Aorta (tissue), 5 donors: Measurements from ENCODE around the gene AGPAT4. TPM values are rescaled to one million over a fixed set of nuclear protein-coding genes. Genes with fewer than 3 reads are reported as not detected.

Source experiments
- ATAC-seq: fragments of 200-7000 bp; cut with Tn5 transposase; one replicate; pipeline ENCODE4 v1.9.1; 2022; ENCODE audit warnings: moderate library complexity; ENCODE audit not compliant: low FRiP score
- DNase-seq, 2 donors: peaks; one replicate each; pipeline ENCODE4 v3.0.0-alpha.2; 2020
- H3K27ac ChIP-seq, 2 donors: one replicate each; pipeline ENCODE4 v1.5.1; 2013; ENCODE audit warnings: low read length in 2 of 2, mild to moderate bottlenecking in 2 of 2, moderate library complexity in 2 of 2, control low read depth in 1 of 2, inconsistent platforms in 1 of 2, low read depth in 1 of 2
- H3K27me3 ChIP-seq, 2 donors: one replicate each; pipeline ENCODE4 v1.6.1; 2013; ENCODE audit warnings: control low read depth in 1 of 2, low read length in 1 of 2, mild to moderate bottlenecking in 1 of 2, moderate library complexity in 1 of 2; ENCODE audit not compliant: insufficient read depth in 2 of 2, control insufficient read depth in 1 of 2
- H3K36me3 ChIP-seq, 2 donors: one replicate each; pipeline ENCODE4 v1.6.1; 2013; ENCODE audit warnings: control low read depth in 1 of 2, low read length in 1 of 2, mild to moderate bottlenecking in 1 of 2; ENCODE audit not compliant: insufficient read depth in 2 of 2, control insufficient read depth in 1 of 2
- H3K4me1 ChIP-seq, 2 donors: one replicate each; pipeline ENCODE4 v1.6.1; 2013; ENCODE audit warnings: low read length in 2 of 2, control low read depth in 1 of 2, mild to moderate bottlenecking in 1 of 2, moderate library complexity in 1 of 2; ENCODE audit not compliant: insufficient read depth in 2 of 2, control insufficient read depth in 1 of 2
- H3K4me3 ChIP-seq, 2 donors: one replicate each; pipeline ENCODE4 v1.5.1; 2013; ENCODE audit warnings: low read length in 2 of 2, control low read depth in 1 of 2, mild to moderate bottlenecking in 1 of 2
- H3K9me3 ChIP-seq: one replicate; pipeline ENCODE4 v1.6.1; 2013; ENCODE audit warnings: mild to moderate bottlenecking, low read length; ENCODE audit not compliant: control insufficient read depth
- WGBS, 2 donors: extraction: QIAGEN DNeasy Blood & Tissue Kit; methylation state at CpG; one replicate each; pipeline ENCODE4 v1.1.7; 2013; 5-methylcytosine and 5-hydroxymethylcytosine counted together
- intact Hi-C, 2 donors: fragments of 100-400 bp; cut with DNase I; formaldehyde crosslinking; loops; one replicate each; pipeline versions ENCODE4 v1.14.2 to v1.15.0; 2022
- polyA plus RNA-seq, 2 donors: library from polyadenylated mRNA; stranded (reverse); fragments of 200-250 nt; gene quantifications; one replicate each; pipeline ENCODE4 v1.2.3, GENCODE V29; 2013
- total RNA-seq, 2 donors: library from RNA; stranded (reverse); fragmentation: NEBNext Ultra II Directional; extraction: Animal tissue kit (Norgen Biotek cat#: 25700); gene quantifications; one replicate each; pipeline ENCODE4 v1.2.1, GENCODE V29; 2021
- donor health status: healthy with polysubstance abuse.
- donor health status: Bipolar disorder and iron deficiency.
- donor health status: DM: no; HTN: no; CAD: no.
- donor health status: DM: no; HTN: no; CAD: no.
- donor health status: DM: yes; HTN: yes; CAD: no.

AGPAT4 gene
- total and polyA plus RNA-seq, 4 donors, result 1.0 to 17.9 (median 11.0) TPM

DNA sequence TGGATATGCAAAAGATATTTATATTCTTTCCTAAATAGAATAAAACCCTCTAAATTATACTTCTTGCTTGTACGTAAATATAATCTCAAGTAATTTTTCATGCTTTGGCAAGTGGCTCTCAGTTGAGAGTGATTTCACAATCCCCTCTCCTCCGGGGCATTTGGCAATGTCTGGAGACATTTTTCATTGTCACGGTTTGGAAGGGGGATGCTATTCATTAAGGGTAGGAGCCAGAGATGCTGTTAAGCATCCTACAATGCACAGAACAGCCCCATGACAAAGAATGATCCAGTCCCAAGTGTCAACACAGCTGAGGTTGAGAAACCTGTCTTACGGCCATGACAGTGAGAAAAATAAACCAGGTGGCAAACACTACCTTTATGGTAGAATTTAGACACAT lies 75.7 kb downstream of the AGPAT4 start:
- no peaks in the 10 kb centered on the region for H3K9me3 ChIP-seq
- intact Hi-C loops, result no loop called here

GRCh38 chr6:161195386-161195785 lies 78.5 kb downstream of the AGPAT4 start:
- H3K36me3 ChIP-seq, result no peaks in the 10 kb centered on the region
- no peak overlapping the region for H3K27ac ChIP-seq
- no peaks in the 10 kb centered on the region for H3K9me3 ChIP-seq
- WGBS, 2 donors, result 93 to 94% methylated on average over 4 of the region's 4 CpGs
- H3K4me1 ChIP-seq, result no peaks in the 10 kb centered on the region
- no peaks in the 10 kb centered on the region for H3K27me3 ChIP-seq
- intact Hi-C loops, result no loop called here
- H3K4me3 ChIP-seq, result no peak overlapping the region
- no peak for DNase-seq
- ATAC-seq, result no peak

More for the DNA sequence above, 75.7 kb downstream of the AGPAT4 start:
- WGBS, 2 donors, result 50% methylated on average over 4 of the region's 4 CpGs
- H3K36me3 ChIP-seq, result no peaks in the 10 kb centered on the region
- H3K27me3 ChIP-seq, result no peaks in the 10 kb centered on the region
- no peak overlapping the region for H3K27ac ChIP-seq
- H3K4me3 ChIP-seq, result no peak overlapping the region
- DNase-seq (no peak), ATAC-seq (no peak)
- no peaks in the 10 kb centered on the region for H3K4me1 ChIP-seq

GRCh38 chr6:161194374-161194773 lies 79.5 kb downstream of the AGPAT4 start:
- no peak overlapping the region for H3K4me3 ChIP-seq
- WGBS, 2 donors, result 95 to 98% methylated on average over 4 of the region's 4 CpGs
- intact Hi-C loops, result no loop called here

GRCh38 chr6:161192636-161193411 lies 81.0 kb downstream of the AGPAT4 start:
- no peaks in the 10 kb centered on the region for H3K9me3 ChIP-seq
- DNase-seq (no peak), ATAC-seq (no peak)
- H3K27ac ChIP-seq, result no peak overlapping the region
- H3K4me1 ChIP-seq, result no peaks in the 10 kb centered on the region
- 96% methylated on average over 5 of the region's 5 CpGs for WGBS, 2 donors
- H3K27me3 ChIP-seq, result no peaks in the 10 kb centered on the region
- intact Hi-C loops, result no loop called here
- H3K36me3 ChIP-seq, result no peaks in the 10 kb centered on the region
- no peak overlapping the region for H3K4me3 ChIP-seq

More at GRCh38 chr6:161194374-161194773, 79.5 kb downstream of the AGPAT4 start:
- Histone ChIP-seq H3K27ac (no peak overlapping the region), H3K9me3 (no peaks in the 10 kb centered on the region), H3K27me3 (no peaks in the 10 kb centered on the region), H3K36me3 (no peaks in the 10 kb centered on the region), H3K4me1 (no peaks in the 10 kb centered on the region)
- ATAC-seq (no peak), DNase-seq (no peak)

DNA sequence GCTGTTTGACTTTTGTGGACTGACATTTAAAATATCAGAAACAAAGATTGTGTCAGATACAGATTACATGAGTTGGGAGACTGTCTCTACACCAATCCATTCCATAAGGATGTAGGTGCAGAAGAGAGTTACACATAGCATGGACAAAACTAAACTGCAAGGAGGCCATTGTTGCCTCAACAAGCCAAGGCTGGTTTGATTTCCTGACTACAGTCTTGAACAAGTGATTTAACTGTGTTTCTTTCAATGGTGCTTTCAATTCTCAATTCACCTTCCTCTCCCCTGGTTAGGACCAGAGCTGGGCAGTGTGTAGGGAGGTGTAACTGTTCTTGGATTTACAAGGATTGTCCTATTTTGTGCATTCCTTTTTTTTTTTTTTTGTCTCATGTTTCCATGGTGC lies 82.2 kb downstream of the AGPAT4 start:
- H3K27me3 ChIP-seq, result no peaks in the 10 kb centered on the region
- H3K4me3 ChIP-seq, result no peak overlapping the region
- H3K36me3 ChIP-seq, result no peaks in the 10 kb centered on the region
- DNase-seq (no peak), ATAC-seq (no peak)
- H3K27ac ChIP-seq, result no peak overlapping the region
- intact Hi-C loops, result no loop called here
- no peaks in the 10 kb centered on the region for H3K4me1 ChIP-seq
- no peaks in the 10 kb centered on the region for H3K9me3 ChIP-seq

DNA sequence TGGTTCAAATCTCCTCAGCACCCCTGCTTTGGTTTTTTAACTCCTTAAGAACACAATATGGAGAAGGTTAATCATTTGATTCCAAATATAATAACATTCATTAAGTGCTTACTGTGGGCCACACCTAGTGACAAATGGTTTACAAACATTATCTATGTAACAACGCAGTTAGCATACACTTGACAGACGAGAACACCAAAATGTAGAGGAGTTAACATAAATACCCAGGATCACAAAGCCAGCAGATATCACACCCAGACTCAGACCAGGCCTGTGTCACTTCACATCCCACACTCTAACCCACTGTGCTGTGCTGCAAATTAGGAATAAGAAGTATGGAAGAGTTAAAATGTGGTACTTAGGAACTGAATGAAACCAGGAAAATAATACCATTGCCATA lies 82.9 kb downstream of the AGPAT4 start:
- Histone ChIP-seq H3K27ac (no peak overlapping the region), H3K9me3 (no peaks in the 10 kb centered on the region), H3K4me1 (no peaks in the 10 kb centered on the region), H3K36me3 (no peaks in the 10 kb centered on the region), H3K27me3 (no peaks in the 10 kb centered on the region), H3K4me3 (no peak overlapping the region)
- intact Hi-C loops, result no loop called here
- ATAC-seq, result no peak
- 95 to 96% methylated on average over 2 of the region's 2 CpGs for WGBS, 2 donors
- no peak for DNase-seq

GRCh38 chr6:161189891-161190290 lies 84.0 kb downstream of the AGPAT4 start:
- no peak overlapping the region for H3K27ac ChIP-seq
- H3K36me3 ChIP-seq, result no peaks in the 10 kb centered on the region
- no peaks in the 10 kb centered on the region for H3K9me3 ChIP-seq
- 90 to 93% methylated on average over 4 of the region's 4 CpGs for WGBS, 2 donors
- ATAC-seq (no peak), DNase-seq (no peak)
- no peaks in the 10 kb centered on the region for H3K4me1 ChIP-seq
- intact Hi-C loops, result no loop called here
- H3K27me3 ChIP-seq, result no peaks in the 10 kb centered on the region
- H3K4me3 ChIP-seq, result no peak overlapping the region

- no peaks in the 10 kb centered on the region for H3K4me1 ChIP-seq
- DNase-seq (no peak), ATAC-seq (no peak)
- H3K36me3 ChIP-seq, result no peaks in the 10 kb centered on the region
- 95 to 96% methylated on average over 19 of the region's 19 CpGs for WGBS, 2 donors
- no peak overlapping the region for H3K4me3 ChIP-seq
- H3K9me3 ChIP-seq, result no peaks in the 10 kb centered on the region
- intact Hi-C loops, result no loop called here
- H3K27ac ChIP-seq, result no peak overlapping the region
- no peaks in the 10 kb centered on the region for H3K27me3 ChIP-seq
Measured at GRCh38 chr6:161188547-161189465, 85.1 kb downstream of the AGPAT4 start.
